HG03520 (cell line): ENCODE measurements around the gene TRIM17.
A peak's percentile ranks its signal among the peaks of the same experiment; 100 is the strongest.

Source experiments
- ATAC-seq: cut with Tn5 transposase; IDR thresholded peaks from one replicate; pipeline ENCODE4 v1.9.1; 2021; ENCODE audit warnings: mild to moderate bottlenecking, moderate library complexity; ENCODE audit not compliant: unreplicated experiment

The TRIM17 gene

GRCh38 chr1:228416217-228416933, at the start of gene TRIM17:
Gene TRIM17, minus strand, starts transcription at chr1:228416861. Its CDS starts 1,789 bp downstream, at chr1:228415072.
- ATAC-seq: no peak

- no peak for ATAC-seq
Observed at GRCh38 chr1:228465571-228466146, 49.0 kb upstream of the TRIM17 start.

GRCh38 chr1:228465141-228465540, 48.5 kb upstream of the TRIM17 start:
- no peak for ATAC-seq

- ATAC-seq: peak; percentile 86
Observed at GRCh38 chr1:228464487-228464983, 47.9 kb upstream of the TRIM17 start.

GRCh38 chr1:228463559-228464455, 47.1 kb upstream of the TRIM17 start:
- peak; percentile 3 for ATAC-seq

GRCh38 chr1:228463009-228463558, 46.4 kb upstream of the TRIM17 start:
- ATAC-seq: no peak

GRCh38 chr1:228462560-228462959, 45.9 kb upstream of the TRIM17 start:
- ATAC-seq: no peak

GRCh38 chr1:228460821-228461220, 44.2 kb upstream of the TRIM17 start:
- ATAC-seq: no peak

- ATAC-seq: no peak
Observed at GRCh38 chr1:228459091-228459993, 42.7 kb upstream of the TRIM17 start.

- peak; percentile 83 for ATAC-seq
Observed at GRCh38 chr1:228457396-228458176, 40.9 kb upstream of the TRIM17 start.

- ATAC-seq: peak; percentile 2
Observed at GRCh38 chr1:228457017-228457395, 40.3 kb upstream of the TRIM17 start.

GRCh38 chr1:228456252-228457016, 39.8 kb upstream of the TRIM17 start:
- ATAC-seq: no peak

GRCh38 chr1:228455715-228456114, 39.1 kb upstream of the TRIM17 start:
- ATAC-seq: no peak

GRCh38 chr1:228454238-228454637, 37.6 kb upstream of the TRIM17 start:
- no peak for ATAC-seq

- ATAC-seq: no peak
Observed at GRCh38 chr1:228453614-228454013, 37.0 kb upstream of the TRIM17 start.

GRCh38 chr1:228453022-228453560, 36.4 kb upstream of the TRIM17 start:
- ATAC-seq: no peak

GRCh38 chr1:228452194-228453021, 35.7 kb upstream of the TRIM17 start:
- no peak for ATAC-seq
